Measurements from ENCODE around the gene PADI3. TPM values are rescaled to one million over a fixed set of nuclear protein-coding genes. Genes with fewer than 3 reads are reported as not detected.

Gene PADI3
- total and polyA plus RNA-seq, 2 of the 8 experiments (the other 6 are each of a cell fraction or from before 2014, with no cell fraction given) = 0.37 to 0.94 TPM

GRCh38 chr1:17307329-17307728 is 58.4 kb downstream of the PADI3 start:
- Histone ChIP-seq H3K9ac (replicated peaks in 1 of 4; ENCODE audit: extremely low read depth in 1 of 4, low read depth in 3 of 4, low read length in 3 of 4) (no peak overlapping the region), H3K23me2 (ENCODE audit: low read depth, low read length) (no peaks in the 10 kb centered on the region), H4K8ac (ENCODE audit: extremely low read depth, insufficient read depth, low read length) (no peak overlapping the region), H2BK120ac (replicated peaks; ENCODE audit: low read depth, low read length) (no peak overlapping the region), H4K5ac (ENCODE audit: insufficient read length, low read depth, low read length) (no peak overlapping the region), H2AFZ (ENCODE audit: low read length) (no peak overlapping the region), H3K56ac (replicated peaks; ENCODE audit: insufficient read length, low read depth, low read length) (no peak overlapping the region), H2BK5ac (ENCODE audit: low read depth, low read length) (no peak overlapping the region), H3K14ac (ENCODE audit: insufficient read length) (no peak overlapping the region), H2BK15ac (ENCODE audit: low read length) (no peak overlapping the region), H2BK12ac (ENCODE audit: low read depth, low read length) (no peak overlapping the region), H3K4me3 (ENCODE audit: extremely low read depth in 1 of 4, insufficient read depth in 2 of 4, low read depth in 3 of 4, low read length in 4 of 4) (no peak overlapping the region), H4K20me1 (replicated peaks in 1 of 2; ENCODE audit: control insufficient read depth in 1 of 2, insufficient read depth in 2 of 2, low read length in 2 of 2) (no peaks in the 10 kb centered on the region), H3K23ac (ENCODE audit: insufficient read length) (no peak overlapping the region), H3K4me2 (ENCODE audit: insufficient read depth in 1 of 2, low read depth in 2 of 2, low read length in 2 of 2) (no peak overlapping the region), H3K4me1 (replicated peaks in 1 of 4; ENCODE audit: control insufficient read depth in 3 of 4, insufficient read depth in 4 of 4, low read length in 3 of 4) (peaks cover 5 to 16% (median 11%) of the 10 kb centered on the region in 4 experiments), H3K27me3 (replicated peaks in 1 of 4; ENCODE audit: control insufficient read depth in 3 of 4, extremely low read depth in 1 of 4, insufficient read depth in 3 of 4, low read length in 3 of 4) (no peaks in the 10 kb centered on the region), H3K79me2 (ENCODE audit: control insufficient read depth in 1 of 2, insufficient read depth in 2 of 2, low read length in 2 of 2) (no peaks in the 10 kb centered on the region), H3K79me1 (ENCODE audit: low read depth, low read length) (no peaks in the 10 kb centered on the region), H3K27ac (ENCODE audit: low read depth, low read length) (no peak overlapping the region), H2AK5ac (ENCODE audit: low read depth, low read length) (no peak overlapping the region), H3K9me3 (ENCODE audit: insufficient read depth in 2 of 2, low read depth in 1 of 2, low read length in 1 of 2) (peaks cover 3 to 4% of the 10 kb centered on the region in 2 experiments; a peak in 3 of 4 replicates), H2BK20ac (ENCODE audit: low read length) (no peak overlapping the region), H3K36me3 (ENCODE audit: control insufficient read depth in 2 of 4, insufficient read depth in 4 of 4, low read length in 3 of 4) (no peaks in the 10 kb centered on the region), H4K91ac (replicated peaks; ENCODE audit: insufficient read length, low read length) (no peak overlapping the region), H3K4ac (replicated peaks; ENCODE audit: insufficient read length, low read depth, low read length) (no peak overlapping the region), H3K18ac (ENCODE audit: extremely low read depth, low read length) (no peak overlapping the region)
- WGBS, 2 experiments (ENCODE audit: extremely low coverage in 1 of 2, insufficient coverage in 1 of 2, insufficient read length in 1 of 2, insufficient replicate concordance in 2 of 2, low coverage in 1 of 2, low lambda C conversion rate in 2 of 2, missing lambda C conversion rate in 1 of 2) = 92% methylated on average over 6 of the region's 6 CpGs; no CpG with 5 or more reads in 1 of the 2 experiments
- DNase-seq (ENCODE audit: low read depth in 1 of 2, low spot score in 2 of 2) = no peak
- no peak for TF ChIP-seq EP300 (IDR thresholded peaks at IDR 0.05; ENCODE audit: borderline replicate concordance in 1 of 2, low read depth in 2 of 2, low read length in 2 of 2)
- TF ChIP-seq POU5F1 (IDR thresholded peaks at IDR 0.05; ENCODE audit: low read depth, low read length) = no peak
- no peak for TF ChIP-seq KDM4A (IDR thresholded peaks at IDR 0.05; ENCODE audit: low read depth, low read length, severe bottlenecking)
- TF ChIP-seq BCL11A (IDR thresholded peaks at IDR 0.05; ENCODE audit: low read depth in 2 of 2, low read length in 2 of 2) = no peak
- no peak for TF ChIP-seq KDM5A (IDR thresholded peaks at IDR 0.05; ENCODE audit: low read length)
- TF ChIP-seq CBX5 (IDR thresholded peaks at IDR 0.05; ENCODE audit: low read depth, low read length) = no peak
- no peak for TF ChIP-seq SIN3A (conservative IDR thresholded peaks at IDR 0.05 in 1 of 2, IDR thresholded peaks at IDR 0.05 in 1 of 2; ENCODE audit: low read depth in 1 of 2, low read length in 2 of 2)
- peak; percentile 69; the same call in 1 of the 2 replicates for TF ChIP-seq KDM1A (IDR thresholded peaks at IDR 0.05; ENCODE audit: borderline replicate concordance, low read length)
- CTCF ChIA-PET (ENCODE audit: partially characterized antibody) = interaction anchor here (0.7 to 2.6 kb wide), 5 partner anchors 9 to 182 kb away, joined by 3 to 16 read pairs (median 4); no protein-coding TSS in a partner anchor
- POLR2A ChIA-PET (ENCODE audit: partially characterized antibody) = no interaction called here
- FAIRE-seq = no peak

Data from H1 (cell line).